Ovary (tissue), 9 donors: ENCODE results near the gene ITGAL. TPM values are rescaled to one million over a fixed set of nuclear protein-coding genes. Genes with fewer than 3 reads are reported as not detected.

Experiments
- DNase-seq, 5 donors: peaks; one replicate each; pipeline ENCODE4 v3.0.0-alpha.2; 2019 to 2020
- H3K27ac ChIP-seq, 2 donors: fragments of 200-600 bp; one replicate each; pipeline versions ENCODE4 v1.5.1 to v1.8.0; 2019 to 2022
- H3K27me3 ChIP-seq: fragments of 200-600 bp; one replicate; pipeline ENCODE4 v1.8.0; 2022
- H3K36me3 ChIP-seq: fragments of 200-600 bp; sonication (generic); one replicate; pipeline ENCODE4 v1.5.1; 2019
- H3K4me1 ChIP-seq: one replicate; pipeline ENCODE4 v1.8.1; 2013; ENCODE audit warnings: mild to moderate bottlenecking, moderate library complexity; ENCODE audit not compliant: insufficient read depth
- H3K4me3 ChIP-seq: fragments of 200-600 bp; sonication (generic); one replicate; pipeline ENCODE4 v1.5.1; 2017
- H3K9me3 ChIP-seq, 2 donors: fragments of 200-600 bp in 1 of 2; sonication (generic) in 1 of 2; one replicate each; pipeline versions ENCODE4 v1.5.1 to v1.8.1; 2013 to 2019; ENCODE audit warnings: mild to moderate bottlenecking in 1 of 2, moderate library complexity in 1 of 2
- EP300 ChIP-seq: sonication (generic); formaldehyde crosslinking; IDR thresholded peaks from one replicate; pipeline ENCODE4 v1.6.1; 2017; ENCODE audit warnings: antibody characterized with exemption
- POLR2A ChIP-seq: fragments of 450-650 bp; IDR thresholded peaks from one replicate; pipeline ENCODE4 v1.6.1; 2017; ENCODE audit warnings: antibody characterized with exemption, mild to moderate bottlenecking, moderate library complexity
- WGBS, 3 donors: extraction: QIAGEN DNeasy Blood & Tissue Kit in 1 of 3; methylation state at CpG; one replicate each; pipeline versions ENCODE4 v1.1.5 to v1.1.7; 2013 to 2017; 5-methylcytosine and 5-hydroxymethylcytosine counted together
- intact Hi-C, 4 donors: fragments of 100-400 bp; cut with DNase I; formaldehyde crosslinking; loops; one replicate each; pipeline versions ENCODE4 v1.11.0 to v1.15.1; 2022 to 2023
- polyA plus RNA-seq, 2 donors: library from polyadenylated mRNA; stranded (reverse); fragments of 200-250 nt in 1 of 2; fragments of 350-450 nt in 1 of 2; fragmentation: Illumina TruSeq in 1 of 2; extraction: RNeasy Lipid Tissue Mini Kit (QIAGEN cat#74804) in 1 of 2; gene quantifications; one replicate each; pipeline ENCODE4 v1.2.3, GENCODE V29; 2013 to 2014
- total RNA-seq, 7 donors: library from RNA; depleted of rRNA in 2 of 7; stranded (reverse); fragments of >200 nt in 2 of 7; fragmentation: NEBNext Ultra II Directional in 3 of 7; extraction: Animal tissue kit (Norgen Biotek cat#: 25700) in 3 of 7; gene quantifications; one replicate each; pipeline versions ENCODE4 v1.1.0 to v1.2.4, GENCODE V29; 2016 to 2023
- TF ChIP-seq, protein P1 (sequence below), 3 donors: fragments of 450-650 bp in 2 of 3; fragments of 200-600 bp in 1 of 3; IDR thresholded peaks; one replicate each; pipeline versions ENCODE4 v1.5.1 to v1.8.0; 2016 to 2022; ENCODE audit warnings: antibody characterized with exemption in 3 of 3, mild to moderate bottlenecking in 1 of 3
- donor health status: DM: no; HTN: no; CAD: no; lungs with moderate emphysema.
- donor health status: DM: no; HTN: no; CAD: no.
- donor health status: Bipolar disorder and iron deficiency.
- donor health status: DM: yes; HTN: yes; CAD: no.
- donor health status: DM: no; HTN: no; CAD: no.
- donor health status: DM: yes; HTN: yes; CAD: no.

The ITGAL gene
- total and polyA plus RNA-seq, 9 donors = 0.90 to 13.1 (median 2.0) TPM

GRCh38 chr16:30456302-30456701 lies 16.2 kb upstream of the ITGAL start:
- Histone ChIP-seq H3K9me3 (no peaks in the 10 kb centered on the region), H3K27ac (no peak overlapping the region), H3K4me3 (no peak overlapping the region), H3K4me1 (no peaks in the 10 kb centered on the region), H3K27me3 (no peaks in the 10 kb centered on the region), H3K36me3 (no peaks in the 10 kb centered on the region)
- 69 to 79% (median 75%) methylated on average over 1 of the region's 1 CpG for WGBS, 3 donors
- TF ChIP-seq, protein P1, sequence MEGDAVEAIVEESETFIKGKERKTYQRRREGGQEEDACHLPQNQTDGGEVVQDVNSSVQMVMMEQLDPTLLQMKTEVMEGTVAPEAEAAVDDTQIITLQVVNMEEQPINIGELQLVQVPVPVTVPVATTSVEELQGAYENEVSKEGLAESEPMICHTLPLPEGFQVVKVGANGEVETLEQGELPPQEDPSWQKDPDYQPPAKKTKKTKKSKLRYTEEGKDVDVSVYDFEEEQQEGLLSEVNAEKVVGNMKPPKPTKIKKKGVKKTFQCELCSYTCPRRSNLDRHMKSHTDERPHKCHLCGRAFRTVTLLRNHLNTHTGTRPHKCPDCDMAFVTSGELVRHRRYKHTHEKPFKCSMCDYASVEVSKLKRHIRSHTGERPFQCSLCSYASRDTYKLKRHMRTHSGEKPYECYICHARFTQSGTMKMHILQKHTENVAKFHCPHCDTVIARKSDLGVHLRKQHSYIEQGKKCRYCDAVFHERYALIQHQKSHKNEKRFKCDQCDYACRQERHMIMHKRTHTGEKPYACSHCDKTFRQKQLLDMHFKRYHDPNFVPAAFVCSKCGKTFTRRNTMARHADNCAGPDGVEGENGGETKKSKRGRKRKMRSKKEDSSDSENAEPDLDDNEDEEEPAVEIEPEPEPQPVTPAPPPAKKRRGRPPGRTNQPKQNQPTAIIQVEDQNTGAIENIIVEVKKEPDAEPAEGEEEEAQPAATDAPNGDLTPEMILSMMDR (IDR thresholded peaks at IDR 0.05) = no peak
- no peak for TF ChIP-seq POLR2A
- TF ChIP-seq EP300 = no peak
- DNase-seq = no peak
- intact Hi-C loops = no loop called here

DNA sequence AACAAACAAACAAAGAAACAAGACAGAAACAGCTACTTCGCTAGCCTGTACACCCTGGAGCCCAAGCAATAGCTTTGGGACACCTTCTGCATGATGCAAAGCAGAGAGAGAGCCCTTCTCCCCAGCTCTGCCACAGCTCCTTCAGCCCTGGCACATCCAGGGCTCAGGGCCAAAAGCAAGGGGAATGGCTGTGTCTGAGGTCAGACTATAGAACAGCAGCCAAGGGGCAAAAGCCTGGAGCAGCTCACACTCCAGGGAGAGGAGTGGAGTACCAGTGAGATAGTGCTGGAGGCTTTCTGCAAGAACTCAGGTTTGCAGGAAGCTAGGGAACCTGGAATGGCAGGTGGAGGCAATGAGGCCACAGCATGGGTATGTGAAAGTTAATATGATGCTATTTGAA lies 15.3 kb upstream of the ITGAL start:
- Histone ChIP-seq H3K4me3 (no peak overlapping the region), H3K27ac (no peak overlapping the region), H3K36me3 (no peaks in the 10 kb centered on the region), H3K9me3 (no peaks in the 10 kb centered on the region), H3K4me1 (no peaks in the 10 kb centered on the region), H3K27me3 (no peaks in the 10 kb centered on the region)
- intact Hi-C loops = no loop called here
- no peak for DNase-seq
- 88 to 97% (median 96%) methylated on average over 1 of the region's 1 CpG for WGBS, 3 donors
- TF ChIP-seq, protein P1 (IDR thresholded peaks at IDR 0.05) = no peak
- TF ChIP-seq POLR2A (no peak), EP300 (no peak)

GRCh38 chr16:30457743-30458560 lies 14.6 kb upstream of the ITGAL start:
- H3K27ac ChIP-seq = no peak overlapping the region
- no peak for DNase-seq
- no peaks in the 10 kb centered on the region for H3K9me3 ChIP-seq
- H3K36me3 ChIP-seq = no peaks in the 10 kb centered on the region
- H3K4me3 ChIP-seq = no peak overlapping the region
- H3K4me1 ChIP-seq = no peaks in the 10 kb centered on the region
- no peak for TF ChIP-seq EP300
- no peak for TF ChIP-seq POLR2A
- TF ChIP-seq, protein P1 (IDR thresholded peaks at IDR 0.05) = no peak
- intact Hi-C loops = no loop called here
- H3K27me3 ChIP-seq = no peaks in the 10 kb centered on the region
- 88 to 94% (median 90%) methylated on average over 16 of the region's 16 CpGs for WGBS, 3 donors

- intact Hi-C loops = no loop called here
- Histone ChIP-seq H3K9me3 (no peaks in the 10 kb centered on the region), H3K4me3 (no peak overlapping the region), H3K36me3 (no peaks in the 10 kb centered on the region), H3K27me3 (no peaks in the 10 kb centered on the region), H3K27ac (no peak overlapping the region), H3K4me1 (no peaks in the 10 kb centered on the region)
- TF ChIP-seq EP300 (no peak), POLR2A (no peak)
- TF ChIP-seq, protein P1 (IDR thresholded peaks at IDR 0.05) = no peak
- no peak for DNase-seq
- 81 to 85% (median 84%) methylated on average over 22 of the region's 22 CpGs for WGBS, 3 donors
Measured at GRCh38 chr16:30458561-30459394, 13.8 kb upstream of the ITGAL start.
